Measurements from ENCODE around the gene PEDS1.
"Not testable (repeated sequence)": the region's sequence is repeated elsewhere in the genome, so short reads cannot be mapped to it uniquely, and the experiment has no call there.

The PEDS1 gene

GRCh38 chr20:50170549-50171220 is 17.2 kb upstream of the PEDS1 start:
- no peak for TF ChIP-seq CTCF (IDR thresholded peaks at IDR 0.05; ENCODE audit: low read depth, low read length)
- H3K4me3 ChIP-seq (ENCODE audit: low read depth, low read length), result no peak overlapping the region

GRCh38 chr20:50169329-50169823 is 15.9 kb upstream of the PEDS1 start:
- peak; percentile 94 for TF ChIP-seq CTCF (IDR thresholded peaks at IDR 0.05; ENCODE audit: low read depth, low read length)
- no peak overlapping the region for H3K4me3 ChIP-seq (ENCODE audit: low read depth, low read length)

GRCh38 chr20:50165684-50166554 is 12.4 kb upstream of the PEDS1 start:
- no peak for TF ChIP-seq CTCF (IDR thresholded peaks at IDR 0.05; ENCODE audit: low read depth, low read length)
- H3K4me3 ChIP-seq (ENCODE audit: low read depth, low read length), result peak overlapping the region; percentile 55

- TF ChIP-seq CTCF (IDR thresholded peaks at IDR 0.05; ENCODE audit: low read depth, low read length), result no peak
- H3K4me3 ChIP-seq (ENCODE audit: low read depth, low read length), result no peak overlapping the region
These were observed 10.2 kb upstream of the PEDS1 start for GRCh38 chr20:50163570-50164317.

- not testable (repeated sequence) for H3K4me3 ChIP-seq (ENCODE audit: low read depth, low read length)
These were observed 8.0 kb upstream of the PEDS1 start for GRCh38 chr20:50161494-50161893.

- TF ChIP-seq CTCF (IDR thresholded peaks at IDR 0.05; ENCODE audit: low read depth, low read length), result no peak
- peak overlapping the region; percentile 98 for H3K4me3 ChIP-seq (ENCODE audit: low read depth, low read length)
These were observed 397 bp downstream of the PEDS1 start for GRCh38 chr20:50153153-50153499.

GRCh38 chr20:50152394-50153152 is 950 bp downstream of the PEDS1 start:
- peak overlapping the region; percentile 98 for H3K4me3 ChIP-seq (ENCODE audit: low read depth, low read length)

More at GRCh38 chr20:50152394-50153152, 950 bp downstream of the PEDS1 start:
- TF ChIP-seq CTCF (IDR thresholded peaks at IDR 0.05; ENCODE audit: low read depth, low read length), result no peak

All from WI38 (cell line).